ENCODE measurements around the gene CNEP1R1. TPM values are rescaled to one million over a fixed set of nuclear protein-coding genes. Genes with fewer than 3 reads are reported as not detected.
A peak's percentile ranks its signal among the peaks of the same experiment; 100 is the strongest.

CNEP1R1 gene
- total RNA-seq, 2 experiments from 2014 or later, result 19.1 to 19.9 TPM

GRCh38 chr16:50061326-50061725 lies 36.3 kb downstream of the CNEP1R1 start:
- DNase-seq, result no peak
- no peak for ATAC-seq
- H3K27ac Mint-ChIP-seq, result no peak overlapping the region
- no peak for TF ChIP-seq CTCF (IDR thresholded peaks at IDR 0.05)
- ChIA-PET CTCF (interaction anchor here (1.1 kb wide), 1 partner anchor 36 kb away, joined by 7 read pairs; the partner anchor contains the start of gene CNEP1R1), POLR2A (no interaction called here)
- H3K36me3 Mint-ChIP-seq (ENCODE audit: low read depth), result no peaks in the 10 kb centered on the region
- peaks cover 2% of the 10 kb centered on the region for H3K9me3 Mint-ChIP-seq
- peaks cover 3% of the 10 kb centered on the region for H3K4me1 Mint-ChIP-seq (ENCODE audit: low read depth)
- intact Hi-C loops (cut with micrococcal nuclease), result loop anchor here (10.0 kb wide), 1 partner anchor 93 kb away; the partner anchor contains the start of gene TENT4B
- H3K27me3 Mint-ChIP-seq, result no peaks in the 10 kb centered on the region
- H3K4me3 Mint-ChIP-seq, result no peak overlapping the region

GRCh38 chr16:50065241-50065623 lies 40.2 kb downstream of the CNEP1R1 start:
- ATAC-seq (no peak), DNase-seq (no peak)
- TF ChIP-seq CTCF (IDR thresholded peaks at IDR 0.05), result no peak
- no peaks in the 10 kb centered on the region for H3K9me3 Mint-ChIP-seq
- no peaks in the 10 kb centered on the region for H3K27me3 Mint-ChIP-seq
- intact Hi-C loops (cut with micrococcal nuclease), result loop anchor here (10.0 kb wide), 1 partner anchor 90 kb away; the partner anchor contains the start of gene TENT4B
- ChIA-PET POLR2A (no interaction called here), CTCF (interaction anchor here (0.7 to 7.5 kb wide), 5 partner anchors 21 to 262 kb away, joined by 3 to 74 read pairs (median 11); partner anchors contain the start of gene CNEP1R1)
- H3K36me3 Mint-ChIP-seq (ENCODE audit: low read depth), result peaks cover 18% of the 10 kb centered on the region
- peak overlapping the region; percentile 84 for H3K4me3 Mint-ChIP-seq
- H3K27ac Mint-ChIP-seq, result peak overlapping the region; percentile 91
- peaks cover 29% of the 10 kb centered on the region for H3K4me1 Mint-ChIP-seq (ENCODE audit: low read depth)

GRCh38 chr16:50065624-50066481 lies 40.8 kb downstream of the CNEP1R1 start, which contains the start of gene HEATR3:
HEATR3 (plus strand) TSS chr16:50065970; CDS start chr16:50066132, 162 bp downstream.
- DNase-seq (peak; percentile 95), ATAC-seq (peak; percentile 84)
- intact Hi-C loops (cut with micrococcal nuclease), result loop anchor here (10.0 kb wide), 1 partner anchor 89 kb away; the partner anchor contains the start of gene TENT4B
- CTCF ChIA-PET, result interaction anchor here (1.3 to 7.5 kb wide), 7 partner anchors 22 to 148 kb away, joined by 3 to 74 read pairs (median 11); partner anchors contain the start of gene CNEP1R1
- Mint-ChIP-seq H3K9me3 (no peaks in the 10 kb centered on the region), H3K36me3 (ENCODE audit: low read depth) (peaks cover 20% of the 10 kb centered on the region), H3K27ac (peak within 1 kb of the TSS; percentile 91), H3K27me3 (no peaks in the 10 kb centered on the region), H3K4me1 (ENCODE audit: low read depth) (peaks cover 32% of the 10 kb centered on the region), H3K4me3 (peak within 1 kb of the TSS; percentile 84)
- POLR2A ChIA-PET, result interaction anchor here (0.7 to 2.4 kb wide), 3 partner anchors 56 to 179 kb away, joined by 3 to 6 read pairs (median 5); no protein-coding TSS in a partner anchor
- TF ChIP-seq CTCF (IDR thresholded peaks at IDR 0.05), result no peak

GRCh38 chr16:50066482-50067289 lies 41.7 kb downstream of the CNEP1R1 start:
- TF ChIP-seq CTCF (IDR thresholded peaks at IDR 0.05), result no peak
- DNase-seq (no peak), ATAC-seq (no peak)
- Mint-ChIP-seq H3K9me3 (no peaks in the 10 kb centered on the region), H3K4me1 (ENCODE audit: low read depth) (peaks cover 36% of the 10 kb centered on the region), H3K36me3 (ENCODE audit: low read depth) (peaks cover 23% of the 10 kb centered on the region), H3K27me3 (no peaks in the 10 kb centered on the region), H3K4me3 (peak overlapping the region; percentile 84), H3K27ac (peak overlapping the region; percentile 39)
- CTCF ChIA-PET, result interaction anchor here (0.6 to 7.5 kb wide), 19 partner anchors 14 to 474 kb away, joined by 3 to 74 read pairs (median 5); partner anchors contain the start of gene CNEP1R1
- POLR2A ChIA-PET, result interaction anchor here (0.7 to 2.4 kb wide), 6 partner anchors 12 to 144 kb away, joined by 3 to 6 read pairs (median 4); no protein-coding TSS in a partner anchor
- intact Hi-C loops (cut with micrococcal nuclease), result loop anchor here (10.0 kb wide), 1 partner anchor 88 kb away; the partner anchor contains the start of gene TENT4B
